Activated naive CD8-positive, alpha-beta T cell treated with anti-CD3 and anti-CD28 coated beads, Interleukin-2, amount 50 U/mL, for 24 hours (primary cell): ENCODE results near the gene PDGFRB.

Experiments used
- ATAC-seq: fragments of 150-1000 bp; cut with Tn5 transposase; one replicate; pipeline ENCODE4 v1.10.0; 2021
- DNase-seq: peaks from one replicate; pipeline ENCODE4 v3.0.0; 2021
- H3K27ac Mint-ChIP-seq: one replicate; pipeline ENCODE4 v1.8.0; 2021; ENCODE audit warnings: mild to moderate bottlenecking, mixed read lengths
- H3K27me3 Mint-ChIP-seq: one replicate; pipeline ENCODE4 v1.8.0; 2021; ENCODE audit warnings: mixed read lengths
- H3K36me3 Mint-ChIP-seq: one replicate; pipeline ENCODE4 v1.8.0; 2021; ENCODE audit warnings: low read depth, mixed read lengths
- H3K4me1 Mint-ChIP-seq: one replicate; pipeline ENCODE4 v1.8.0; 2021; ENCODE audit warnings: mixed read lengths
- H3K4me3 Mint-ChIP-seq: one replicate; pipeline ENCODE4 v1.8.0; 2021; ENCODE audit warnings: mild to moderate bottlenecking, moderate library complexity, mixed read lengths
- H3K9me3 Mint-ChIP-seq: one replicate; pipeline ENCODE4 v1.8.0; 2021; ENCODE audit warnings: mixed read lengths

PDGFRB gene

DNA sequence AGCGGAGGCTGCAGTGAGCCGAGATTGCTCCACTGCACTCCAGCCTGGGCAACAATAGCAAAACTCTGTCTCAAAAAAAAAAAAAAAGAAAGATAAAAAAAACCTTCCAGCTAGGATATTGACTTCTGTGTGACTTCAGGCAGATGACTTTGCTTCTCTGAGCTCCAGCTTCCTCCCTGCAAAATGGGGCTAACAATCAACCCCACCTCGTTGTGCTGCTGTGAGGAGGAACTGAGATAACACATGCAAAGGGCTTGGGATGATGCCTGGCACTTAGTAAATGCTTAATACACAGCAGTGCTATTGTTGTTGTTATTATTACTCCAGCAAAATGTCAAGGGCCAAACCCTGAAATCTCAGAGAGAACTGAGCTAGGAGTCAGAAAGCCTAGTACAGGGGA is 7.4 kb upstream of the PDGFRB start:
- Mint-ChIP-seq H3K27ac (no peak overlapping the region), H3K4me1 (no peaks in the 10 kb centered on the region), H3K27me3 (peaks cover 15% of the 10 kb centered on the region), H3K4me3 (no peak overlapping the region), H3K9me3 (no peaks in the 10 kb centered on the region), H3K36me3 (no peaks in the 10 kb centered on the region)
- DNase-seq (no peak), ATAC-seq (no peak)

DNA sequence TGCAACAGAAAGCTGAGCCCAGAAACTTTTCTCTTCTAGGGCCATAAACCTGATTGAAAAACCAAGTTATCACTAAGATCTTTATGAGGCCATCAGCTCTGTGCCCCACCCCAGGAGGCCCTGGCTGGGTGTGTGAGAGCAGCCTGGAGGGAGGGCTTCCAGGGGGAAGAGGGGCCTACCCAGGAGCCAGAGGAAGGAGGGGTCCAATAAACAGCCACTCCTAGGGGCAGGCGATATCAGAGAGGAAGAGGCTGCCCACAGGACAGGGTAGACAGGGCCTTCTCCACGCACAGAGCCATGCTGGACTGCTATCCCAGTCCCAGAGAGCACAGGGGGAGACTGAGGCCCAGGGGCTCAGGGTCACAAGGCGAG is 6.5 kb upstream of the PDGFRB start:
- no peak for ATAC-seq

DNA sequence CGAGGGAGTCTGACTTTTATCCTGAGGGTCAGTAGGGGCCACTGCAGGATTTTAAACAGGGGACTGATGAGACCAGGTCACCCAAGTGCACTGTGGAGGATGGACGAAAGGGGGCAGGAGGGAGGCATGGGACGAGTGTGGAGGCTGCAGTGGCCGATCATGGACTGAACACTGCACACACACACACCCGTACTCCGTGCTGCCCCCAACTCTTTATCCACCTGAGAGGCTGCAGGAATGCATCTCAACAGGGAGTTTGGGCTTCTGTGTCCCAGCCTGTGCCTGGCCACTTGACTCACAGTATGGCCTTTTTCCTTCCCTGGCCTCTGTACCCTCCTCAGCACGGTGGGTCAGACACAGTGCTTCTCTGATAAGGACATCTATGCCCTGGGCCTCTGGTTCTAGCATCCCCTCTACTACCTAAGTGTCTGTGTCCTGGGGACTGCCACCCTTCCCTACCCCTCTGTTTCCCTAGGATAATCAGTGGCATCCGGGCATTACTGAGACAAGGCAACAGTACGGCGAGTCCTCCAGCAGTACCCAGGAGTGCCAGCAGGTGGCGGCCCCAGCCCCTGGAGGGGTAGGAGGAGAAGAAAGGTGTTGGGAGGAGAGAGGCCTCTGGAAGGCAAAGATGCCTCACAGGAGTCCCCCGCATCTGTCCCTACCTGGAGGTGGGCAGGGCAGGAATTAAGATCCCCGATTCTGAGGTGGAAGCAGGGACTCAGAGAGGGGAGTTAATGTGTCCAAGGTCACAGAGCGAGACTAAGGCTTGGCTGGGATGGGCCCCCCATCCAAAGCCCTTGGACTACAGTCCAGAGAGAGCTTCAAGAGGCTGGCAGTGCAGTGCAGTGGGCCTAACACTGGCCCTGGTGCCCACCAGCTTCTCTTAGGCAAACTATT is 5.8 kb upstream of the PDGFRB start:
- no peak overlapping the region for H3K27ac Mint-ChIP-seq
- no peaks in the 10 kb centered on the region for H3K4me1 Mint-ChIP-seq
- peak; percentile 89 for DNase-seq
- peak; percentile 68 for ATAC-seq
- no peaks in the 10 kb centered on the region for H3K36me3 Mint-ChIP-seq
- H3K27me3 Mint-ChIP-seq = peaks cover 11% of the 10 kb centered on the region
- no peaks in the 10 kb centered on the region for H3K9me3 Mint-ChIP-seq
- H3K4me3 Mint-ChIP-seq = no peak overlapping the region

More for the DNA sequence above, 6.5 kb upstream of the PDGFRB start:
- DNase-seq = no peak
- H3K36me3 Mint-ChIP-seq = no peaks in the 10 kb centered on the region
- H3K27me3 Mint-ChIP-seq = peaks cover 10% of the 10 kb centered on the region
- H3K4me3 Mint-ChIP-seq = no peak overlapping the region
- H3K27ac Mint-ChIP-seq = no peak overlapping the region
- H3K4me1 Mint-ChIP-seq = no peaks in the 10 kb centered on the region
- H3K9me3 Mint-ChIP-seq = no peaks in the 10 kb centered on the region

DNA sequence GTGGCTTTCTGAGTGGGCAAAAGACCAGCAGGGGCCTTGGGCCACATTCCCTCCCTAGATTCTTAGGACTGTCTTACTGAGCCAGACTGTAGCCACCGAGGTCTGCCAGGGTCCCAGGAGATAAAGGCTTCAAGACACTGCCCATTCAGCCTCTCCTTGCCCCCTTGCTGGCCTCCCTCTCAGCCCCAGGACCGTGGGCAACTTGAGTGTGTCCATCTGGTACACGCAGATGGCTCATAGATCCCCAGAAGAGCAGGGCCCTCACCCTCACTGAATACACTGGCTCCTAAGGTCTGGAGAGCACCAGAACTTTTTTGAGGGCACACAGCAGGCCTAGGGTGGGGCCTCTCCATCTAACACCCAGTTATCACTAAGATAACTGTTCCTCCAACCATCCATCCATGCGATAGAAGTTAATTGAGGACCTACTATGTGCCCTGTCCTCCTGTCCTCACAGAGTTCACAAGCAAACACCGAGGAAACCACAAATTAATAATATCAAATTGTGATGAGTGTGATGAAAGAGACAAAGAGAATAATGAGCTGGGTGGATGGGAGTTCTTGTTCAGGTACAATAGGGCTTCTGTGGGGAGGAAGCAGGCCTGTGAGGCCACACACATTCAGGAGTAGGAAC is 4.9 kb upstream of the PDGFRB start:
- Mint-ChIP-seq H3K9me3 (no peaks in the 10 kb centered on the region), H3K27ac (no peak overlapping the region), H3K27me3 (peaks cover 12% of the 10 kb centered on the region), H3K4me3 (no peak overlapping the region), H3K4me1 (peaks cover 6% of the 10 kb centered on the region), H3K36me3 (no peaks in the 10 kb centered on the region)
- no peak for ATAC-seq
- DNase-seq = no peak

DNA sequence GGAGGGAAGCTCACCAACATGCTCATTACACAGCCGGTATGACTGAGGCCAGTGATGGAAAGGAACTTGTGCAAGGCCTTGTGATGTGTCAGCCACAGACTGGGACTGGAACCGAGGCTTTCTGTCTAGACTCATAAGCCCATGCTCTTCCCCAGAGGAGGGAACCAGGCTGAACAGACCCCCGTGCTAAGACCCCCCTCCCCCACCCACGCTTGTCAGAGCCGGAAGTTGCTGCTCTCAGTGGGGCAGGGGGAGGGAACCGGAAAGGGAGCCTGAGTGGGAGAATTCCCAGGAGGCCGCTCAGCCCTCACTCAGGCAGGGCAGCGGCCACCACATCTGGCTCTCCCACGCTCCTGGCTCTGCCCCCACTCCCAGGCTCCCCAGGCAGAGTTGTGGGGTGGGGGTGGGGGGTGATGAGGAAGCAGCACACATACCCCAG is 4.1 kb upstream of the PDGFRB start:
- ATAC-seq (no peak), DNase-seq (no peak)
- H3K27ac Mint-ChIP-seq = no peak overlapping the region
- no peaks in the 10 kb centered on the region for H3K36me3 Mint-ChIP-seq
- no peaks in the 10 kb centered on the region for H3K9me3 Mint-ChIP-seq
- peaks cover 6% of the 10 kb centered on the region for H3K4me1 Mint-ChIP-seq
- H3K27me3 Mint-ChIP-seq = peaks cover 7% of the 10 kb centered on the region
- no peak overlapping the region for H3K4me3 Mint-ChIP-seq

DNA sequence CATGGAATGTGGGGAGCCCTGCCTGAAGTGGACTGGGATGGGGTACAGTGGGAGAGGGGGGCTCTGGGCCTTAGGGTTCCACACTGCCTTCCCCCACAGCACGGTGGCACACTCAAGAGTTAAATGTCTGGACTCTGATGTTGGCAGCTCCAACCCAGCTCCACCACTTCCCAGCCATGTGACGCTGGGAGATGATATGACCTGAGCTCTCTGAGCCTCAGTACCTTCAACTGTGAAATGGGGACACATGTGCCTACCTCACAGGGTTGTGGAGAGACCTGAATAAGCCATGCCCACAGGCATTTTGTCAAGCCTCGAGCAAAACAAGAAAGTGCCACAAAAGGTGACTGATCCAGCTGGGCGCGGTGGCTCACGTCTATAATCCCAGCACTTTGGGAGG is 3.4 kb upstream of the PDGFRB start:
- H3K27ac Mint-ChIP-seq = no peak overlapping the region
- H3K36me3 Mint-ChIP-seq = no peaks in the 10 kb centered on the region
- H3K9me3 Mint-ChIP-seq = no peaks in the 10 kb centered on the region
- ATAC-seq (no peak), DNase-seq (no peak)
- H3K4me1 Mint-ChIP-seq = peaks cover 8% of the 10 kb centered on the region
- H3K27me3 Mint-ChIP-seq = peaks cover 7% of the 10 kb centered on the region
- H3K4me3 Mint-ChIP-seq = no peak overlapping the region

DNA sequence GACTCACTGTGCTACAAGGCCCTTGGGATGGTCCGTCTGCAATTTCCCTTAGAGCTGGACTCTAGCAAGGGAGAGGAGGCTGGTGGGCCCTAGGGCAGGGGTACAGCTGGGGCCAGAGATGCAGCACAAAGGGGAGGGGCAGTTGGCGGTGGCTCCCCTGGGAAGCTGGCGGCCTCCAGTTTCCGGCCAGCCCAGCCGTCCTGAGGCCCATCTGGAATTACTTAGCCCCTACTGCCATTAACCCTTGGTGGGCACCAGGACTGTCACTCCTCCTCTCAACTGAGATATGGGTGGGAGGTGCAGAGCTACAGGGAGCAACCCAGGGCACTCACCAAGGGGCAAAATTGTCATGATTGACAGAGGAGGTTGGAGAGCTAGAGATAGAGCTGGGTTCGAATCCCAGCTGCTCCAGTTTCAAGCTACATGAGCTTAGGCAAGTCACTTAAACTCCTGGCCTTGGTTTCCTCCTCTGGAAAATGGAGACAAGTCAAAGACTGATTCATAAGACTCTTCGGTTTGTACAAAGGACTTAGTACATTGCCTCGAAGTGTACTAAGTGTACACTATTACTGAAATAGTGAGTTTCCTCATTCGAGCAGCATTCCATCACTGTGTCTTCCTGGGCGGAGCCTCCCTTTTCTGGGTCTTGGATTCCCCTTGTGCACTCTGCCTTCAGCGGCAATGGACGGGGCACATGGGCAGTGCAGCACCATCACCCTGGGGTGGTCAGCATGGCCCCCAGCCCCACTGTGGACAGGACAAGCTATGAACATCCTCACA is 2.7 kb upstream of the PDGFRB start:
- H3K27me3 Mint-ChIP-seq = peaks cover 7% of the 10 kb centered on the region

DNA sequence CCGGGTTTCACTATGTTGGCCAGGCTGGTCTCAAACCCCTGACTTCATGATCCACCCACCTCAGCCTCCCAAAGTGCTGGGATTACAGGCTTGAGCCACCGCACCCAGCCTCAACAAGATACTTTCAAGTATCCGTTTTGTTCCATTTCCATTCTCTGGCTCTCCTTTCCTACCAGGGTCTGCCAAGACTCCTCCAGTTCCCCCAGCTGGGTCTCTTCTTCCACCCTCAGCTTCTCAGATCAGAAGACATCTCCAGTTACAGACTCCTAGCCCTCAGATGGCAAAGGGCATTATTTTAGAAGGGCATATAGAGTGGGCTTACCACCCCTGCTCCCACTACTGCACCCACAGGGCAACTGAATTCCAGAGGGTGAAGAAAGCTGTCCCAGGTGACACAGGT is 1.5 kb upstream of the PDGFRB start:
- DNase-seq (no peak), ATAC-seq (no peak)
- Mint-ChIP-seq H3K4me3 (no peak overlapping the region), H3K36me3 (no peaks in the 10 kb centered on the region), H3K27me3 (peaks cover 7% of the 10 kb centered on the region), H3K27ac (no peak overlapping the region), H3K4me1 (peaks cover 8% of the 10 kb centered on the region), H3K9me3 (no peaks in the 10 kb centered on the region)

More for the DNA sequence above, 2.7 kb upstream of the PDGFRB start:
- H3K9me3 Mint-ChIP-seq = no peaks in the 10 kb centered on the region
- peaks cover 8% of the 10 kb centered on the region for H3K4me1 Mint-ChIP-seq
- no peak overlapping the region for H3K27ac Mint-ChIP-seq
- no peak overlapping the region for H3K4me3 Mint-ChIP-seq
- DNase-seq (no peak), ATAC-seq (no peak)
- no peaks in the 10 kb centered on the region for H3K36me3 Mint-ChIP-seq

DNA sequence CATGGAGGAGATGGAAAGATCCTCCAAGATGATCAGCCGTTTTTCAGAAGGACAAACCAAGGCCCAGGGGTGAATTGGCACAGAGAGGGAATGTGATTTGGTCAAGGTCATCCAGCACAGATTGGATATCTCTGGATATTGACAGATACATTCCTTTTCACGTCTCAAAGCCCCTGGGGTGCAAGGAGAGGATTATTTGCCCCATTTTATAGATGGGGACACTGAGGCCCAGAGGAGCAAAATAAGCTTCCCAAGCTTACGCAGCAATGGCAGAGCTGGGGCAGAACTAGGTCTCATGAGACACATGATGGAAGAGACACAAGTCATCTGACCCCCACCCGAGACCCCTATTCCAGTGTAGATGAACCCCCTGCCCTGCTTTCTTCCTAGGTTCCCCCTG is 895 bp upstream of the PDGFRB start:
- ATAC-seq = no peak
- Mint-ChIP-seq H3K36me3 (no peaks in the 10 kb centered on the region), H3K4me3 (peak overlapping the region; percentile 76), H3K4me1 (peaks cover 8% of the 10 kb centered on the region), H3K27ac (no peak overlapping the region), H3K9me3 (no peaks in the 10 kb centered on the region), H3K27me3 (peaks cover 7% of the 10 kb centered on the region)
- DNase-seq = no peak

DNA sequence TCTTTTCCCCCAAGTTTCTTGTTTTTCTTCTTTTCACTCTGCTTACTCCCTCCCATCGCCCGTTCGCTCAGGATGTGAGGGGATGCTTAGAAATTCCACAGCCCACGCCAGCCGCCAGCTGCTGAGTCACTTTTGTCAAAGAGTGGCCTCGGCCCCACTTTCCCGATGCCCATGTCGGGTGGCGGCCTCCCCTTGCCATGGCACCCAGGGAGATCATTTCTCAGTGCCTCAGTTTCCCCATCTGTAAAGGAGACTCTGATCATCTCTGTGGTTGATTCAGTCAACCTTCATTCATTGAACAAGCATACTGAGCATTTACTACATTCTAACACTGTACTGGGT is 353 bp upstream of the PDGFRB start:
- no peaks in the 10 kb centered on the region for H3K9me3 Mint-ChIP-seq

DNA sequence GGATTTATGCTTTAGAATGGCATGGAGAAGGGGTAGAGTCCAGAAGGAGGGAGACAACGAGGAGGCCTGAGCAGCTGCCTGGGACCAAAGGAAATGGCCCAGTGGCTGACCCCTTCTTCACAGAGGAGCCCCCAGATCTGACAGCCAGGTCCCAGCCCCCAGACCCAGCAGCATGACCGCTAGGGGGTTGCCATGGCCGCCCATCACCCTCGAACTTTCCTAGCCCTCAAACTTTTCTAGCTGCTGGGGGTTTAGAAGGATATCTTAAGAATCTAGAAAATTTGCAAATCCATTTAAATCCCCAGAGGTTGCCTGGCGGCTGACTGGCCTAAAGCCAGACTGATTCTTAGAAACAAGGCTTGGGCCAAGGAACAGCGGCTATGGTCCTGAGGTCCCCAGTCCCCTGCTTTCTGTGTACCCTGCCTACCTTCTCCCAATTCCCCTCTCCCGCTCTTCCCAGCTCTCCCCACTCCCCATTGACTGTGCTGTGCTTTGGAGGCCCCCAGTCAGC is 972 bp downstream of the PDGFRB start:
- Mint-ChIP-seq H3K27ac (no peak overlapping the region), H3K4me1 (peaks cover 8% of the 10 kb centered on the region), H3K36me3 (no peaks in the 10 kb centered on the region), H3K4me3 (peak overlapping the region; percentile 15), H3K27me3 (peaks cover 7% of the 10 kb centered on the region), H3K9me3 (no peaks in the 10 kb centered on the region)
- DNase-seq = no peak
- no peak for ATAC-seq

More for the DNA sequence above, 353 bp upstream of the PDGFRB start:
- ATAC-seq = no peak
- peaks cover 7% of the 10 kb centered on the region for H3K27me3 Mint-ChIP-seq
- peak overlapping the region; percentile 31 for H3K27ac Mint-ChIP-seq
- no peaks in the 10 kb centered on the region for H3K36me3 Mint-ChIP-seq
- peak; percentile 11 for DNase-seq
- peaks cover 8% of the 10 kb centered on the region for H3K4me1 Mint-ChIP-seq
- peak overlapping the region; percentile 76 for H3K4me3 Mint-ChIP-seq

DNA sequence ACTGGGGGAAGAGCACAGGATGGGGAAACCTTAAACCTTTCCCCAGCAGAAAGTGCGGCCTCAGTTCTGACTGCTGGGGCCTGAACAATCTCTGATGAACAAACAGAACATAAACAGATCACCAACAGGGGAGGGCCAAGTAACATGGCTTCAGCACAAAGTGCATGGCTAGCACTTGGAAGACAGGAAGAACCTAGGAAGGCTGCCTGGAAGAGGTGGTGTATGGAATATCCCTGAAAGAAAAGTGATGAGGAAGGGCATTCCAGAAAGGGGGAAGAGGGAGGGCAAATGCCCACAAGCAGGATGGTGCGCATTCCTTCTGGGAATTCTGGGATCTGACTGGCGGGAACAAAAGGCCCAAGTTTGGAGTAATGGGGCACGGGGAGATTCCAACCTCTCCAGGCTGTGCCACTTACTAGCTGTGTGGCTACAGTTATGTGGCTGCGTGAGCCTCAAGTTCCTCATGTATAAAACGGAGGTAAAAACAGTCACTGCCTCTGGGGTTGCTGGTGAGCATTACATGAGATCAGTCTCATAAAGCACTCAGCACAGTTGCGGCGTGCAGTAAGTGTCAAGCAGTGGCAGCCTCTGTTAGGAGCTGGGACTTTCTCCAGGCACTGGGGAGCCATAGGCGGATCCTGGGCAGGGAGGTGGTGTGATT is 1.6 kb downstream of the PDGFRB start:
- ATAC-seq (no peak), DNase-seq (no peak)
- peaks cover 8% of the 10 kb centered on the region for H3K4me1 Mint-ChIP-seq

DNA sequence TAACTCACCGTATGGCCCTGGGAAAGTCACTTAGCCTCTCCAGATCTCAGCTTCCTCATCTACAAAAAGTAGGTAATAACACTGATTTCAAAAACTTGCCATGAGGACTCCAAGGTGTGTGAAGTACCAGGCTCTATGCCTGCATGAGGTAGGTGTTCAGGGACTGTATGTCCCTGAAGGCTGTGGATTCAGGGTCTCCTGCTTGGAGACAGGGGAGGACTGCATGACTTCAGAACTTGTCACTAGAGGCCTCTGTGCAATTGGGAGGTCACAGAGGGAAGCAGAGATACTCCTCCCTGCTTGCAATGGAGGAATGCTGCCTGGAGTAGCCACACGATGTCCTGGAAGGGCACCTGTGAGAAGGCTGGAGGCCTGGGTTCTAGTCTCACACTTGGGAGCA is 2.2 kb downstream of the PDGFRB start:
- H3K27ac Mint-ChIP-seq = no peak overlapping the region
- DNase-seq (no peak), ATAC-seq (no peak)
- peaks cover 8% of the 10 kb centered on the region for H3K4me1 Mint-ChIP-seq
- H3K36me3 Mint-ChIP-seq = no peaks in the 10 kb centered on the region
- H3K4me3 Mint-ChIP-seq = no peak overlapping the region
- H3K9me3 Mint-ChIP-seq = no peaks in the 10 kb centered on the region
- peaks cover 7% of the 10 kb centered on the region for H3K27me3 Mint-ChIP-seq

More for the DNA sequence above, 1.6 kb downstream of the PDGFRB start:
- Mint-ChIP-seq H3K36me3 (no peaks in the 10 kb centered on the region), H3K27ac (no peak overlapping the region), H3K27me3 (peaks cover 7% of the 10 kb centered on the region), H3K4me3 (peak overlapping the region; percentile 15), H3K9me3 (no peaks in the 10 kb centered on the region)
